SK-N-SH (cell line): ENCODE measurements around the gene MAP3K4. TPM values are rescaled to one million over a fixed set of nuclear protein-coding genes. Genes with fewer than 3 reads are reported as not detected.

Experiments used
- CTCF ChIA-PET: fragments of 300-600, 350-600 bp; formaldehyde crosslinking; extraction: SDS; loops from one replicate; lab custom pipeline; 2021; lab: Yijun Ruan, JAX
- POLR2A ChIA-PET: fragments of 350-600 bp; sonication (Branson Sonifier 250); formaldehyde crosslinking; extraction: SDS; loops from one replicate; lab custom pipeline; 2020; ENCODE audit warnings: antibody characterized with exemption, inconsistent platforms; lab: Yijun Ruan, JAX
- DNase-seq: peaks from one replicate; pipeline ENCODE4 v3.0.0; 2012
- H2AFZ ChIP-seq: fragments of 200-600 bp; sonication (generic); 2 replicates; pipeline ENCODE4 v1.8.1; 2016; ENCODE audit warnings: antibody characterized with exemption, mild to moderate bottlenecking, low read depth
- H3F3A ChIP-seq: fragments of 200-600 bp; sonication (generic); replicated peaks from 2 replicates; pipeline ENCODE3; 2016; ENCODE audit warnings: antibody characterized with exemption, mild to moderate bottlenecking; ENCODE audit not compliant: insufficient read depth
- H3K27ac ChIP-seq, 2 experiments: fragments of 200-500 bp in 1 of 2; fragments of 200-600 bp in 1 of 2; sonication (Bioruptor generic) in 1 of 2; sonication (generic), shearing (Covaris generic) in 1 of 2; 2 replicates each; pipeline versions ENCODE4 v1.5.1 to v1.6.1; 2014 to 2016; ENCODE audit warnings: low read depth in 2 of 2, inconsistent platforms in 1 of 2, low read length in 1 of 2, mild to moderate bottlenecking in 1 of 2, mixed read lengths in 1 of 2
- H3K27me3 ChIP-seq: fragments of 200-600 bp; sonication (generic), shearing (Covaris generic); 2 replicates; pipeline ENCODE4 v1.6.1; 2016; ENCODE audit warnings: mixed run types; ENCODE audit not compliant: insufficient read depth
- H3K36me3 ChIP-seq, 2 experiments: fragments of 200-500 bp in 1 of 2; fragments of 200-600 bp in 1 of 2; sonication (Bioruptor generic) in 1 of 2; sonication (generic) in 1 of 2; replicated peaks in 1 of 2; 2 replicates each; pipeline versions ENCODE3 to v1.5.1; 2014 to 2016; ENCODE audit warnings: low read length in 1 of 2, mild to moderate bottlenecking in 1 of 2; ENCODE audit not compliant: insufficient read depth in 2 of 2, control insufficient read depth in 1 of 2
- H3K4me1 ChIP-seq, 2 experiments: fragments of 200-500 bp in 1 of 2; fragments of 200-600 bp in 1 of 2; sonication (Bioruptor generic) in 1 of 2; sonication (generic), shearing (Covaris generic) in 1 of 2; 2 replicates each; pipeline versions ENCODE4 v1.5.1 to v1.6.1; 2014 to 2016; ENCODE audit warnings: low read depth in 1 of 2, low read length in 1 of 2, mixed run types in 1 of 2; ENCODE audit not compliant: insufficient read depth in 2 of 2, control insufficient read depth in 1 of 2
- H3K4me2 ChIP-seq: fragments of 200-600 bp; sonication (generic), shearing (Covaris generic); 2 replicates; pipeline ENCODE4 v1.6.1; 2017; ENCODE audit warnings: mixed run types
- H3K4me3 ChIP-seq, 2 experiments: fragments of 200-500 bp in 1 of 2; fragments of 200-600 bp in 1 of 2; sonication (Bioruptor generic) in 1 of 2; sonication (generic), shearing (Covaris generic) in 1 of 2; 2 replicates each; pipeline versions ENCODE4 v1.5.1 to v1.8.1; 2014 to 2016; ENCODE audit warnings: low read depth in 2 of 2, inconsistent platforms in 1 of 2, low read length in 1 of 2, mild to moderate bottlenecking in 1 of 2, mixed read lengths in 1 of 2, moderate library complexity in 1 of 2
- H3K79me2 ChIP-seq: fragments of 200-600 bp; sonication (generic); 2 replicates; pipeline ENCODE4 v1.8.1; 2017; ENCODE audit warnings: mild to moderate bottlenecking; ENCODE audit not compliant: insufficient read depth
- H3K9ac ChIP-seq: fragments of 200-600 bp; sonication (generic); 2 replicates; pipeline ENCODE4 v1.6.1; 2017; ENCODE audit warnings: mixed run types
- H3K9me2 ChIP-seq: fragments of 200-600 bp; sonication (generic); 2 replicates; pipeline ENCODE4 v1.6.1; 2017; ENCODE audit warnings: mixed run types
- H3K9me3 ChIP-seq: fragments of 200-600 bp; sonication (generic); 2 replicates; pipeline ENCODE4 v1.6.1; 2017; ENCODE audit warnings: mixed run types, mild to moderate bottlenecking, moderate library complexity
- H4K20me1 ChIP-seq: fragments of 200-600 bp; sonication (generic); 2 replicates; pipeline ENCODE4 v1.6.1; 2017; ENCODE audit warnings: mild to moderate bottlenecking, mixed run types; ENCODE audit not compliant: insufficient read depth
- EP300 ChIP-seq, 2 experiments: IDR thresholded peaks; 2 replicates each; pipeline versions ENCODE4 v1.4.0 to v1.6.1; 2012; ENCODE audit warnings: borderline replicate concordance in 1 of 2, low read depth in 1 of 2, low read length in 1 of 2
- FOSL2 ChIP-seq: IDR thresholded peaks from 2 replicates; pipeline ENCODE4 v1.4.0; 2012; ENCODE audit warnings: low read depth, mild to moderate bottlenecking, moderate library complexity, borderline replicate concordance
- MXI1 ChIP-seq: IDR thresholded peaks from 2 replicates; pipeline ENCODE4 v1.6.1; 2012; ENCODE audit warnings: mild to moderate bottlenecking, low read depth, low read length, improper control_type of control experiment
- NFIC ChIP-seq: IDR thresholded peaks from 2 replicates; pipeline ENCODE4 v1.4.0; 2012; ENCODE audit warnings: borderline replicate concordance
- POLR2AphosphoS5 ChIP-seq: IDR thresholded peaks from 2 replicates; pipeline ENCODE4 v1.6.1; 2012; ENCODE audit warnings: low read depth, low read length
- RAD21 ChIP-seq: IDR thresholded peaks from 2 replicates; pipeline ENCODE4 v1.6.1; 2012; ENCODE audit warnings: mild to moderate bottlenecking, low read length
- RCOR1 ChIP-seq: fragments of 150-350 bp; IDR thresholded peaks from 2 replicates; pipeline ENCODE4 v1.6.1; 2017; ENCODE audit warnings: antibody characterized with exemption, low read length
- REST ChIP-seq: IDR thresholded peaks from 2 replicates; pipeline ENCODE4 v1.6.1; 2012; ENCODE audit warnings: mild to moderate bottlenecking, low read depth, low read length, moderate library complexity
- RFX5 ChIP-seq: IDR thresholded peaks from 2 replicates; pipeline ENCODE4 v1.6.1; 2012; ENCODE audit warnings: mild to moderate bottlenecking, improper control_type of control experiment, low read length
- USF2 ChIP-seq: fragments of 150-350 bp; IDR thresholded peaks from 2 replicates; pipeline ENCODE4 v1.6.1; 2017; ENCODE audit warnings: antibody characterized with exemption, low read length, low read depth, borderline replicate concordance
- ZBTB33 ChIP-seq: IDR thresholded peaks from 2 replicates; pipeline ENCODE4 v1.4.0; 2012; ENCODE audit warnings: low read depth, borderline replicate concordance
- WGBS: methylation state at CpG from one replicate; pipeline ENCODE4 v1.1.6; 2017; ENCODE audit warnings: low lambda C conversion rate; 5-methylcytosine and 5-hydroxymethylcytosine counted together
- polyA plus RNA-seq, 3 experiments: library from polyadenylated mRNA; depleted of rRNA; stranded (reverse); fragments of >200 nt; gene quantifications; 2 replicates each; pipeline ENCODE4 v1.2.3, GENCODE V29; 2012

Gene MAP3K4
- polyA plus RNA-seq, 1 of the 3 experiments (the other 2 are of a cell fraction): 6.8 TPM

GRCh38 chr6:161116554-161116953 is 125.0 kb downstream of the MAP3K4 start:
- no peaks in the 10 kb centered on the region for H3K4me1 ChIP-seq
- WGBS: 96% methylated on average over 4 of the region's 4 CpGs
- POLR2A ChIA-PET: interaction anchor here (0.7 kb wide), 1 partner anchor 124 kb away, joined by 3 read pairs; no protein-coding TSS in a partner anchor
- H2AFZ ChIP-seq: no peak overlapping the region
- TF ChIP-seq RCOR1 (no peak), USF2 (no peak), REST (no peak), FOSL2 (no peak), EP300 (IDR thresholded peaks at IDR 0.05; ENCODE audit: borderline replicate concordance in 1 of 2, low read depth in 1 of 2, low read length in 1 of 2) (no peak), RFX5 (no peak), ZBTB33 (no peak), RAD21 (no peak), NFIC (no peak), MXI1 (no peak), POLR2AphosphoS5 (no peak)
- H3K27ac ChIP-seq: no peak overlapping the region
- no peak overlapping the region for H3K9ac ChIP-seq
- H3K9me2 ChIP-seq: no peaks in the 10 kb centered on the region
- peaks cover 52 to 69% of the 10 kb centered on the region in 2 experiments for H3K36me3 ChIP-seq
- peaks cover 7% of the 10 kb centered on the region for H3F3A ChIP-seq
- H3K4me3 ChIP-seq: no peak overlapping the region
- H4K20me1 ChIP-seq: no peaks in the 10 kb centered on the region
- H3K9me3 ChIP-seq: peaks cover 11% of the 10 kb centered on the region; the same call in 1 of the 2 replicates
- CTCF ChIA-PET: no interaction called here
- no peak overlapping the region for H3K4me2 ChIP-seq
- H3K27me3 ChIP-seq: no peaks in the 10 kb centered on the region
- no peak for DNase-seq
- H3K79me2 ChIP-seq: no peaks in the 10 kb centered on the region
